ENCODE data around the gene ARSI.

Gene ARSI

GRCh38 chr5:150325426-150325825 is 22.7 kb upstream of the ARSI start:
- no peak for DNase-seq

- no peak for DNase-seq
These were observed 21.1 kb upstream of the ARSI start for GRCh38 chr5:150323819-150324218.

- DNase-seq = no peak
These were observed 20.4 kb upstream of the ARSI start for GRCh38 chr5:150323092-150323491.

GRCh38 chr5:150322202-150322601 is 19.5 kb upstream of the ARSI start:
- DNase-seq = no peak

- no peak for DNase-seq
These were observed 19.1 kb upstream of the ARSI start for GRCh38 chr5:150321784-150322183.

- DNase-seq = no peak
These were observed 18.5 kb upstream of the ARSI start for GRCh38 chr5:150321211-150321610.

- DNase-seq = no peak
These were observed 17.4 kb upstream of the ARSI start for GRCh38 chr5:150320044-150320613.

GRCh38 chr5:150319484-150319790 is 16.7 kb upstream of the ARSI start:
- no peak for DNase-seq

GRCh38 chr5:150318613-150319483 is 16.1 kb upstream of the ARSI start:
- DNase-seq = no peak

GRCh38 chr5:150317048-150318003 is 14.6 kb upstream of the ARSI start:
- DNase-seq = no peak

GRCh38 chr5:150316320-150316719 is 13.6 kb upstream of the ARSI start:
- no peak for DNase-seq

GRCh38 chr5:150315245-150315644 is 12.5 kb upstream of the ARSI start:
- DNase-seq = no peak

- no peak for DNase-seq
These were observed 11.4 kb upstream of the ARSI start for GRCh38 chr5:150313921-150314716.

- no peak for DNase-seq
These were observed 10.8 kb upstream of the ARSI start for GRCh38 chr5:150313501-150313900.

GRCh38 chr5:150312518-150312917 is 9.8 kb upstream of the ARSI start:
- DNase-seq = no peak

GRCh38 chr5:150311015-150311692 is 8.4 kb upstream of the ARSI start:
- DNase-seq = no peak

GRCh38 chr5:150310246-150310645 is 7.5 kb upstream of the ARSI start:
- no peak for DNase-seq

- DNase-seq = no peak
These were observed 7.2 kb upstream of the ARSI start for GRCh38 chr5:150309886-150310239.

- no peak for DNase-seq
These were observed 6.6 kb upstream of the ARSI start for GRCh38 chr5:150309101-150309885.

GRCh38 chr5:150307617-150308426 is 5.1 kb upstream of the ARSI start:
- no peak for DNase-seq

- no peak for DNase-seq
These were observed 4.1 kb upstream of the ARSI start for GRCh38 chr5:150306775-150307174.
